ENCODE data around the gene MSRB3. TPM values are rescaled to one million over a fixed set of nuclear protein-coding genes. Genes with fewer than 3 reads are reported as not detected.

Gene MSRB3
- total and polyA plus RNA-seq, 4 donors: 1.0 to 5.2 (median 3.1) TPM

DNA sequence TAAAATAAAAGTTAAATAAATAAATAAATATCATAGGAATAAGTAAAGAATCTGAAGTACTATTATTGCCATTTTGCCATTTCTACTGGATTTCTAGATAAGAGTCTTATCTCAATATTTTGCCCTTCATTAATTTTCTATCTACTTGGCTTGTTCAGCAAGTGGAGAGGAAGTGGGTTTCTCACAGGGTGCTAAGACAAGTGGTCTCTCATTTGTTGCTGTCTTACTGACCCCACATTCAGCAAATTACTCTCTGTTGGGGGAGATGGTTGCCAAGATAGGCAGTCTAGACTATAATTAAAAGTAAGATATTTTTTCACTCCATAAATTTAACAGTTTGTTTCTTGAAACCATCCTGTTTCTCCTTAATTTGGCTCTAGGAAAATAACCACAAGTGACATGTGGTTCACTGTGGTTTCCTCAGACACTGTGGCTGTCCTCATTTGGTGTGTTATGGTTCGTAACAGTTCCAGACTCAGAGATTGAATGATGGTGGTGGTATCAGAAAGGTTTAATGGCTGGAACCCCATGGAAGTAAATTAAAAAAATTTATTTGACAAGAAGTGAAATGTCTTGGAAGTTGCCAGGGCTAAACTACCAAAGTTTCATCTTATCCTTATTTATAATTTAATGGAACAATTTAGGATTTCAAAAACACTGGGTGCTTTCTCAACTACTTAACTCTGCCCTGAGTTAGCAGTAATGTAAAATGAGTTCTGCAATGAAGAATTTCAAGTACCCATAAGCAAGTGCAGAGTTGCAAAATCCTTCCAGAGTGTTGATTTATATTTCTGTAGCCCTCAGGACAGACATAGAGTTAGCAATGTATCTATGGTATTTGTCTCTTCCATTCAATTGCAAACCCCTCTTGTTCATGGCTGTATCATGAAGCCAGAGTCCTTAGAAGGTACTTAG lies 214.8 kb downstream of the MSRB3 start:
- Histone ChIP-seq H3K4me3 (ENCODE audit: low read depth in 1 of 3, low read length in 3 of 3) (no peak overlapping the region), H3K27me3 (ENCODE audit: control insufficient read depth in 4 of 4, insufficient read depth in 4 of 4, low read length in 3 of 4) (no peaks in the 10 kb centered on the region), H3K9me3 (ENCODE audit: control insufficient read depth in 4 of 4, low read length in 3 of 4) (no peaks in the 10 kb centered on the region), H3K27ac (ENCODE audit: low read depth in 1 of 2, low read length in 2 of 2) (no peak overlapping the region), H3K4me1 (ENCODE audit: control insufficient read depth in 4 of 4, insufficient read depth in 4 of 4, low read length in 3 of 4) (no peaks in the 10 kb centered on the region), H3K9ac (ENCODE audit: low read depth in 1 of 2, low read length in 2 of 2) (no peak overlapping the region), H3K36me3 (ENCODE audit: control insufficient read depth in 4 of 4, insufficient read depth in 3 of 4, low read depth in 1 of 4, low read length in 3 of 4) (no peaks in the 10 kb centered on the region)
- no peak for TF ChIP-seq SP1 (IDR thresholded peaks at IDR 0.05)
- TF ChIP-seq JUND (IDR thresholded peaks at IDR 0.05): no peak
- TF ChIP-seq, protein P1, sequence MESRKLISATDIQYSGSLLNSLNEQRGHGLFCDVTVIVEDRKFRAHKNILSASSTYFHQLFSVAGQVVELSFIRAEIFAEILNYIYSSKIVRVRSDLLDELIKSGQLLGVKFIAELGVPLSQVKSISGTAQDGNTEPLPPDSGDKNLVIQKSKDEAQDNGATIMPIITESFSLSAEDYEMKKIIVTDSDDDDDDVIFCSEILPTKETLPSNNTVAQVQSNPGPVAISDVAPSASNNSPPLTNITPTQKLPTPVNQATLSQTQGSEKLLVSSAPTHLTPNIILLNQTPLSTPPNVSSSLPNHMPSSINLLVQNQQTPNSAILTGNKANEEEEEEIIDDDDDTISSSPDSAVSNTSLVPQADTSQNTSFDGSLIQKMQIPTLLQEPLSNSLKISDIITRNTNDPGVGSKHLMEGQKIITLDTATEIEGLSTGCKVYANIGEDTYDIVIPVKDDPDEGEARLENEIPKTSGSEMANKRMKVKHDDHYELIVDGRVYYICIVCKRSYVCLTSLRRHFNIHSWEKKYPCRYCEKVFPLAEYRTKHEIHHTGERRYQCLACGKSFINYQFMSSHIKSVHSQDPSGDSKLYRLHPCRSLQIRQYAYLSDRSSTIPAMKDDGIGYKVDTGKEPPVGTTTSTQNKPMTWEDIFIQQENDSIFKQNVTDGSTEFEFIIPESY (IDR thresholded peaks at IDR 0.05): no peak
- DNase-seq (ENCODE audit: low spot score): no peak
- WGBS: 69% methylated on average over 1 of the region's 1 CpG

DNA sequence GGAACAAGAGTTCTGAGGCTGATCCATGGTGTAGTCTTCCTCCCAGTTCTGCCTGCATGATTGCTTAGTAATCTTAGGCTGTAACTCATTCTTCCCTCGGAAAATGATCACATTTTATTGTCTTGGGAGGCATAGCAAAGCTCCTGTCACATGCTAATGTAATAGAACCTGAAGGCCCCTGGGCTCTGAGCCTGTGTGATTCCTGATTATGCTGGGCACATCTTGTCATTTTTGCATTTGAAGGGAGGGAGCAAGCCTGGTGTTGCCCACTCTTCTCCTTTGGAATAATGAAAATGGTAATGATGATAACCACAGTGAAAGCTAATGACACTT lies 215.4 kb downstream of the MSRB3 start:
- DNase-seq (ENCODE audit: low spot score): no peak
- Histone ChIP-seq H3K4me3 (ENCODE audit: low read depth in 1 of 3, low read length in 3 of 3) (no peak overlapping the region), H3K9ac (ENCODE audit: low read depth in 1 of 2, low read length in 2 of 2) (no peak overlapping the region), H3K27ac (ENCODE audit: low read depth in 1 of 2, low read length in 2 of 2) (no peak overlapping the region), H3K9me3 (ENCODE audit: control insufficient read depth in 4 of 4, low read length in 3 of 4) (no peaks in the 10 kb centered on the region), H3K4me1 (ENCODE audit: control insufficient read depth in 4 of 4, insufficient read depth in 4 of 4, low read length in 3 of 4) (no peaks in the 10 kb centered on the region), H3K27me3 (ENCODE audit: control insufficient read depth in 4 of 4, insufficient read depth in 4 of 4, low read length in 3 of 4) (no peaks in the 10 kb centered on the region), H3K36me3 (ENCODE audit: control insufficient read depth in 4 of 4, insufficient read depth in 3 of 4, low read depth in 1 of 4, low read length in 3 of 4) (no peaks in the 10 kb centered on the region)
- TF ChIP-seq, protein P1 (IDR thresholded peaks at IDR 0.05): no peak
- TF ChIP-seq EGR1 (IDR thresholded peaks at IDR 0.05; ENCODE audit: low read depth in 2 of 2) (no peak), SP1 (IDR thresholded peaks at IDR 0.05) (no peak), HNF4A (conservative IDR thresholded peaks at IDR 0.05) (no peak), JUND (IDR thresholded peaks at IDR 0.05) (no peak), HNF4G (IDR thresholded peaks at IDR 0.05) (no peak), FOXA1 (IDR thresholded peaks at IDR 0.05) (no peak), FOXA2 (IDR thresholded peaks at IDR 0.05) (no peak), RXRA (IDR thresholded peaks at IDR 0.05) (no peak), NR2F2 (IDR thresholded peaks at IDR 0.05) (no peak), GABPA (IDR thresholded peaks at IDR 0.05 in 1 of 2, conservative IDR thresholded peaks at IDR 0.05 in 1 of 2) (no peak), RAD21 (IDR thresholded peaks at IDR 0.05) (no peak), TAF1 (conservative IDR thresholded peaks at IDR 0.05) (no peak)
- TF ChIP-seq, protein P2, sequence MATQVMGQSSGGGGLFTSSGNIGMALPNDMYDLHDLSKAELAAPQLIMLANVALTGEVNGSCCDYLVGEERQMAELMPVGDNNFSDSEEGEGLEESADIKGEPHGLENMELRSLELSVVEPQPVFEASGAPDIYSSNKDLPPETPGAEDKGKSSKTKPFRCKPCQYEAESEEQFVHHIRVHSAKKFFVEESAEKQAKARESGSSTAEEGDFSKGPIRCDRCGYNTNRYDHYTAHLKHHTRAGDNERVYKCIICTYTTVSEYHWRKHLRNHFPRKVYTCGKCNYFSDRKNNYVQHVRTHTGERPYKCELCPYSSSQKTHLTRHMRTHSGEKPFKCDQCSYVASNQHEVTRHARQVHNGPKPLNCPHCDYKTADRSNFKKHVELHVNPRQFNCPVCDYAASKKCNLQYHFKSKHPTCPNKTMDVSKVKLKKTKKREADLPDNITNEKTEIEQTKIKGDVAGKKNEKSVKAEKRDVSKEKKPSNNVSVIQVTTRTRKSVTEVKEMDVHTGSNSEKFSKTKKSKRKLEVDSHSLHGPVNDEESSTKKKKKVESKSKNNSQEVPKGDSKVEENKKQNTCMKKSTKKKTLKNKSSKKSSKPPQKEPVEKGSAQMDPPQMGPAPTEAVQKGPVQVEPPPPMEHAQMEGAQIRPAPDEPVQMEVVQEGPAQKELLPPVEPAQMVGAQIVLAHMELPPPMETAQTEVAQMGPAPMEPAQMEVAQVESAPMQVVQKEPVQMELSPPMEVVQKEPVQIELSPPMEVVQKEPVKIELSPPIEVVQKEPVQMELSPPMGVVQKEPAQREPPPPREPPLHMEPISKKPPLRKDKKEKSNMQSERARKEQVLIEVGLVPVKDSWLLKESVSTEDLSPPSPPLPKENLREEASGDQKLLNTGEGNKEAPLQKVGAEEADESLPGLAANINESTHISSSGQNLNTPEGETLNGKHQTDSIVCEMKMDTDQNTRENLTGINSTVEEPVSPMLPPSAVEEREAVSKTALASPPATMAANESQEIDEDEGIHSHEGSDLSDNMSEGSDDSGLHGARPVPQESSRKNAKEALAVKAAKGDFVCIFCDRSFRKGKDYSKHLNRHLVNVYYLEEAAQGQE (IDR thresholded peaks at IDR 0.05): no peak
- TF ChIP-seq, protein P3, sequence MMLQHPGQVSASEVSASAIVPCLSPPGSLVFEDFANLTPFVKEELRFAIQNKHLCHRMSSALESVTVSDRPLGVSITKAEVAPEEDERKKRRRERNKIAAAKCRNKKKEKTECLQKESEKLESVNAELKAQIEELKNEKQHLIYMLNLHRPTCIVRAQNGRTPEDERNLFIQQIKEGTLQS (IDR thresholded peaks at IDR 0.05): no peak
- TF ChIP-seq, protein P4, sequence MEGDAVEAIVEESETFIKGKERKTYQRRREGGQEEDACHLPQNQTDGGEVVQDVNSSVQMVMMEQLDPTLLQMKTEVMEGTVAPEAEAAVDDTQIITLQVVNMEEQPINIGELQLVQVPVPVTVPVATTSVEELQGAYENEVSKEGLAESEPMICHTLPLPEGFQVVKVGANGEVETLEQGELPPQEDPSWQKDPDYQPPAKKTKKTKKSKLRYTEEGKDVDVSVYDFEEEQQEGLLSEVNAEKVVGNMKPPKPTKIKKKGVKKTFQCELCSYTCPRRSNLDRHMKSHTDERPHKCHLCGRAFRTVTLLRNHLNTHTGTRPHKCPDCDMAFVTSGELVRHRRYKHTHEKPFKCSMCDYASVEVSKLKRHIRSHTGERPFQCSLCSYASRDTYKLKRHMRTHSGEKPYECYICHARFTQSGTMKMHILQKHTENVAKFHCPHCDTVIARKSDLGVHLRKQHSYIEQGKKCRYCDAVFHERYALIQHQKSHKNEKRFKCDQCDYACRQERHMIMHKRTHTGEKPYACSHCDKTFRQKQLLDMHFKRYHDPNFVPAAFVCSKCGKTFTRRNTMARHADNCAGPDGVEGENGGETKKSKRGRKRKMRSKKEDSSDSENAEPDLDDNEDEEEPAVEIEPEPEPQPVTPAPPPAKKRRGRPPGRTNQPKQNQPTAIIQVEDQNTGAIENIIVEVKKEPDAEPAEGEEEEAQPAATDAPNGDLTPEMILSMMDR (IDR thresholded peaks at IDR 0.05; ENCODE audit: low read depth, low read length, missing input control): no peak
- TF ChIP-seq, protein P5, sequence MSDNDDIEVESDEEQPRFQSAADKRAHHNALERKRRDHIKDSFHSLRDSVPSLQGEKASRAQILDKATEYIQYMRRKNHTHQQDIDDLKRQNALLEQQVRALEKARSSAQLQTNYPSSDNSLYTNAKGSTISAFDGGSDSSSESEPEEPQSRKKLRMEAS (IDR thresholded peaks at IDR 0.05): no peak
- 73% methylated on average over 1 of the region's 1 CpG for WGBS

All from liver (tissue), 9 donors.